ENCODE measurements around the gene NRTN.

GRCh38 chr19:5864725-5865486 lies 60.0 kb downstream of the NRTN start:
- no peak for TF ChIP-seq CTCF (IDR thresholded peaks at IDR 0.05)
- no peak for TF ChIP-seq EZH2 (IDR thresholded peaks at IDR 0.05; ENCODE audit: borderline replicate concordance, insufficient read depth, low read depth, low read length, poor library complexity, severe bottlenecking)

Data from B cell (primary cell).